ENCODE data around the gene SPON1. TPM values are rescaled to one million over a fixed set of nuclear protein-coding genes. Genes with fewer than 3 reads are reported as not detected.

SPON1 gene
- total RNA-seq, 1 experiment from 2014 or later: 0.20 TPM

DNA sequence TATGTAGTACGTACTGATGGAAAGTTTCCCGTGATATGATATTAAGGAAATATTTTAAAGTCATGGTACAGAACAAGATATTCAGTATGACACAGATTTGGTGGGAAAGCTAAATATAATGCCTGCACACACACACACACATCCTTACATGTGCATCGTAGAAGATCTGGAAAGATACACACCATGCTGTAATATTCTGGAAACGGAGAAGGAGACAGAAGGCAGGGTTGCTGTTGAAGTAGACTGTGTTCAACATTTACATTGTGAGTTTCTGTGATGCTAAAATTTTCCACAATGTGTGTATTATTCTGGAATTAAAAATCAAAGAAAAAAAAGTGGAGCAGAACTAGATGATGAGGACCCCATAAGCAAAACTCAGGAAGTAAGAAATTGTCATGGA is 278.4 kb downstream of the SPON1 start:
- no peaks in the 10 kb centered on the region; the same call in 1 of the 2 replicates for H3K27me3 ChIP-seq (ENCODE audit: insufficient read depth, low read length)
- H3K56ac ChIP-seq (ENCODE audit: insufficient read length, low read depth, low read length): no peak overlapping the region
- H2BK120ac ChIP-seq (ENCODE audit: low read depth, low read length, poor library complexity, severe bottlenecking): no peak overlapping the region
- no peaks in the 10 kb centered on the region; a peak in 1 of 7 replicates for H3K36me3 Mint-ChIP-seq (ENCODE audit: insufficient read depth in 1 of 3, low read depth in 3 of 3)
- TF ChIP-seq CTCF (conservative IDR thresholded peaks at IDR 0.05): no peak
- H3K23ac ChIP-seq (ENCODE audit: insufficient read length, low read depth, low read length): no peak overlapping the region
- no peak overlapping the region for H4K91ac ChIP-seq (ENCODE audit: insufficient read length, low read depth, low read length)
- H3K27ac ChIP-seq (ENCODE audit: insufficient read length, low read depth, low read length): no peak overlapping the region
- H3K18ac ChIP-seq (ENCODE audit: insufficient read length, low read depth, low read length): no peak overlapping the region
- H2AFZ ChIP-seq (ENCODE audit: low read length): no peak overlapping the region
- WGBS (ENCODE audit: extremely low coverage, insufficient read length, low lambda C conversion rate): 100% methylated on average over 1 of the region's 4 CpGs
- no peaks in the 10 kb centered on the region for H3K9me3 ChIP-seq (ENCODE audit: control insufficient read depth, low read depth, low read length)
- no peak overlapping the region for H4K5ac ChIP-seq (ENCODE audit: insufficient read length, low read depth, low read length)
- no peaks in the 10 kb centered on the region for H3K79me2 ChIP-seq (ENCODE audit: insufficient read depth, low read length)
- no peaks in the 10 kb centered on the region for H3K79me1 ChIP-seq (ENCODE audit: insufficient read depth, low read depth, low read length, poor library complexity, severe bottlenecking)
- no peak overlapping the region for H3K4me3 Mint-ChIP-seq
- H3K27ac Mint-ChIP-seq: no peak overlapping the region
- no peak overlapping the region for H4K8ac ChIP-seq (replicated peaks; ENCODE audit: insufficient read length, low read depth, low read length)
- no peak overlapping the region for H2AK5ac ChIP-seq (ENCODE audit: insufficient read length, low read length)
- H2BK20ac ChIP-seq (ENCODE audit: low read depth, low read length, poor library complexity, severe bottlenecking): no peak overlapping the region
- no peaks in the 10 kb centered on the region for H3K9me3 Mint-ChIP-seq
- no peak overlapping the region for H2BK5ac ChIP-seq (ENCODE audit: insufficient read length, low read length)
- H2BK15ac ChIP-seq (ENCODE audit: low read depth, low read length): no peak overlapping the region
- no peak overlapping the region for H3K4me2 ChIP-seq (ENCODE audit: insufficient read depth, insufficient read length, low read length)
- peaks cover 5 to 13% of the 10 kb centered on the region in 2 experiments; a peak in 3 of 4 replicates for H3K4me1 Mint-ChIP-seq
- H3K9ac ChIP-seq (ENCODE audit: extremely low read depth, insufficient read length, low read length): no peak overlapping the region
- H3K4me1 ChIP-seq (ENCODE audit: insufficient read depth, low read length): no peaks in the 10 kb centered on the region
- no peak overlapping the region for H3K14ac ChIP-seq (ENCODE audit: insufficient read depth, low read length)
- no peak overlapping the region for H3K4ac ChIP-seq (ENCODE audit: low read depth, low read length)
- H2BK12ac ChIP-seq (ENCODE audit: insufficient read length, low read depth, low read length): no peak overlapping the region
- no peaks in the 10 kb centered on the region for H4K20me1 ChIP-seq (ENCODE audit: control insufficient read depth, insufficient read depth, insufficient read length)
- peaks cover 3% of the 10 kb centered on the region for H3K23me2 ChIP-seq (ENCODE audit: insufficient read length, low read depth, low read length, poor library complexity, severe bottlenecking)
- peaks cover 6% of the 10 kb centered on the region for H3K27me3 Mint-ChIP-seq (ENCODE audit: low read depth)
- no peak for DNase-seq
- H3T11ph ChIP-seq (ENCODE audit: low read length): no peak overlapping the region

Measured in H9 (cell line).